GM12872 (cell line): ENCODE data around the gene ASCC2.

Experiments
- TF ChIP-seq, protein P1 (sequence below): IDR thresholded peaks from 3 replicates; pipeline ENCODE4 v1.5.1; 2011; ENCODE audit warnings: low read depth, mild to moderate bottlenecking, low read length, moderate library complexity; ENCODE audit not compliant: insufficient read depth

ASCC2 gene

DNA sequence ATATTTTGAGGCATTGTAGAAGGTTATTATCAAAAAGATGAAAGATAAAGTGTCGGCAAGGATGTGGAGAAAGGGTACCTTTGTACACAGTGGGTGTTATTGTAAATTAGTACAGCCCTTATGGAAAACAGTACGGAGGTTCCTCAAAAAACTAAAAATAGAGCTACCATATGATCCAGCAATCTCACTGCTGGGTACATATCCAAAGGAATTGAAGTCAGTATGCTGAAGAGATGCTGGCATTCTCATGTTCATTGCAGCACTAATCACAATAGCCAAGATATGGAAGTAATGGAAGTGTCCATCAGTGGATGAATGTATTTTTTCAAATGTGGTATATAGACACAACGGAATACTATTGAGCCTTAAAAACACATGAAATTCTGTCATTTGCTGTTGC is 29.8 kb upstream of the ASCC2 start:
- TF ChIP-seq, protein P1, sequence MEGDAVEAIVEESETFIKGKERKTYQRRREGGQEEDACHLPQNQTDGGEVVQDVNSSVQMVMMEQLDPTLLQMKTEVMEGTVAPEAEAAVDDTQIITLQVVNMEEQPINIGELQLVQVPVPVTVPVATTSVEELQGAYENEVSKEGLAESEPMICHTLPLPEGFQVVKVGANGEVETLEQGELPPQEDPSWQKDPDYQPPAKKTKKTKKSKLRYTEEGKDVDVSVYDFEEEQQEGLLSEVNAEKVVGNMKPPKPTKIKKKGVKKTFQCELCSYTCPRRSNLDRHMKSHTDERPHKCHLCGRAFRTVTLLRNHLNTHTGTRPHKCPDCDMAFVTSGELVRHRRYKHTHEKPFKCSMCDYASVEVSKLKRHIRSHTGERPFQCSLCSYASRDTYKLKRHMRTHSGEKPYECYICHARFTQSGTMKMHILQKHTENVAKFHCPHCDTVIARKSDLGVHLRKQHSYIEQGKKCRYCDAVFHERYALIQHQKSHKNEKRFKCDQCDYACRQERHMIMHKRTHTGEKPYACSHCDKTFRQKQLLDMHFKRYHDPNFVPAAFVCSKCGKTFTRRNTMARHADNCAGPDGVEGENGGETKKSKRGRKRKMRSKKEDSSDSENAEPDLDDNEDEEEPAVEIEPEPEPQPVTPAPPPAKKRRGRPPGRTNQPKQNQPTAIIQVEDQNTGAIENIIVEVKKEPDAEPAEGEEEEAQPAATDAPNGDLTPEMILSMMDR, result no peak

DNA sequence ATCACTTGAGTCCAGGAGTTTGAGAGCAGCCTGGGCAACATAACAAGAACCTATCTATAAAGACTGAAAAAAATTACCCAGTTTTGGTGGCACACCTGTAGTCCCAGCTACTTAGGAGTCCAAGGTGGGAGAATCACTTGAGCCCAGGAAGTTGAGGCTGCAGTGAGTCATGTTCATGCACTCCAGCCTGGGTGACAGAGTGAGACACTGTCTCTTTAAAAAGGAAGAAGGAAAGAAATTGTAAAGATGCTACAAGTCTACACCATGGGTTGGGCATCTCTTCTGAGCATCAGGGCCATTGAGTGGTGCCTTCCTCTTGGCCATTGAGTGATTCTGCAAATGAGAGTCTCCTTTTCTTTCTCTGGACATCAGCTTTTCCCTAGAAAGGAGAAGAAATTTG is 29.2 kb upstream of the ASCC2 start:
- TF ChIP-seq, protein P1, result no peak

DNA sequence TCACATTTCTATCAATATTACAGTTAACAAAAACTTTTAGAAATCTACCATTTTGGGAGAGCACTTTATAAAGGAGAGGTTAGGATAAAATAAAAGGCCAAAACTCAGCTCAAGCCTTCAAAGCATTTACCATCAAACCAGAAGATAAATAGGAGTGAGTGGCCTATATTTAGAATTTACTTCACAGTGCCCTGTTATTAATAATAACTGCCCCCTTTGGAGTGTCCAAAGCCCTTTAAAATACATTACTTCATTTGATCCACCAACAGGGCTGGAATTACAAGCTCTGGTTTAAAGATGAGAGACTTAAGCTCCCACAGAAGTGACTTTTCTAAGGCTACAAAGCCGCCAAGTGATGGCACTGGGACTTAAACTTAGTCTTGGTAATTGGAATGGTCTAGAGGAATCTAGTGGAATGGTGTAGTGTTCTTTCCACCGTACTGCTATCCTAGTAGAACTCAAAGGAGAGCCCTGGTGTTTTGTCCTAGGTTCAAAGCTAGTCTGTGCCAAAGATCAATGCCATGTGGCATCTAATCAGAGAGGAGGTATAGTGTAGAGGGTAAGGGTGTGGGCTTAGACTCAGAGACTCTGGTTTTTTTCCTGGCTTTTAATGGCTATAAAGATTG is 23.7 kb upstream of the ASCC2 start:
- TF ChIP-seq, protein P1, result no peak

DNA sequence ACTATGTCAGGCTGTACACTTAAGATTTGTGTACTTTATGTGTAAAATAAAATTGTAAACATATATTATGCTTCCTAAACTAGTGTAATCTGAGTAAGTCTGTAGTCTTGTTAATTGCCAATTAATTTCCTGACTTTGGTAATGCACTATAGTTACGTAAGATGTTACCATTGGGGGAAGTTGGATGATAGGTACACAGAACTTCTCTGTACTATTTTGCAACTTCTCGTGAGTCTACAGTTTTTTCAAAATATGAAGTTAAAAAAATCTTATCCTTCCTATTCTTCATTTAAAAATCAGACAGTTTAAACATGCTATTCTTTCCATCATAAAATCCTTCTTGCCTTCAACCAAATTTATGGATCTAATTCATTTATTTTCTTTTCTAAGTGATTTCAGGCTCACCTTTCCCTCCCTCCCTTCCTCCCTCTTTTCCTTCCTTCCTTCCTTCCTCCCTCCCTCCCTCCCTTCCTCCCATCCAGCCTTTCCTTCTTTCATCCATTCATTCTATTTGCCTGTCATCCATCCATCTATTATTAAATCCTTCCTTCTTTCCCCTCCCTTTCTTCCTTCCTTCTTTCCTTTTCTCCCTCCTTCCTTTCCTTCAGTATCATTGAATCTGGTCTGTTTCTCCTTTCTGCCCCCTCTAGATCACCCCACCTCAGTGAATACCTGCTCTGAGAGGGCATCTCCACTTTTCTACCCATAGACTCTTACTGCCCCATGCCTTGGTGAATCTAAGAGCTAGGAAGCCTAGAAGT is 22.1 kb upstream of the ASCC2 start:
- TF ChIP-seq, protein P1, result no peak

DNA sequence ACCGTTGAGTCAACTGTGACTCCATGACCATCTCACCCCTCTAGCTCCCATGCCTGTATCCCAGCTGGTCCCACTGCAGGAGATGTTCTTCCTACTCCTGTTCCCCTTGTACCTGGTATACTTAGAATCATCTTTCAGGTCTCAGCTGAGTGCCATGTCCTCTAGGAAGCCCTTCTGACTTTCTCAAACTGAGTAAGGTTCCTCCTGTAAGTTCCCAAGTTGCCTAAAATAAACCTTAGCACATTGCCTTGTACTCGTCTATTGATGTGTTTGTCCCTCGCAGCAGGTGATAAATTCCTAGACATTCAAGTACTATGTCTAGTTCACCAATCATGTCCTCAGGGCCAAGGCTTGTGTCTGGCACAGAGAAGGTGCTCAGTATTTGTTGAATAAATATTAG is 18.4 kb upstream of the ASCC2 start:
- TF ChIP-seq, protein P1, result no peak

DNA sequence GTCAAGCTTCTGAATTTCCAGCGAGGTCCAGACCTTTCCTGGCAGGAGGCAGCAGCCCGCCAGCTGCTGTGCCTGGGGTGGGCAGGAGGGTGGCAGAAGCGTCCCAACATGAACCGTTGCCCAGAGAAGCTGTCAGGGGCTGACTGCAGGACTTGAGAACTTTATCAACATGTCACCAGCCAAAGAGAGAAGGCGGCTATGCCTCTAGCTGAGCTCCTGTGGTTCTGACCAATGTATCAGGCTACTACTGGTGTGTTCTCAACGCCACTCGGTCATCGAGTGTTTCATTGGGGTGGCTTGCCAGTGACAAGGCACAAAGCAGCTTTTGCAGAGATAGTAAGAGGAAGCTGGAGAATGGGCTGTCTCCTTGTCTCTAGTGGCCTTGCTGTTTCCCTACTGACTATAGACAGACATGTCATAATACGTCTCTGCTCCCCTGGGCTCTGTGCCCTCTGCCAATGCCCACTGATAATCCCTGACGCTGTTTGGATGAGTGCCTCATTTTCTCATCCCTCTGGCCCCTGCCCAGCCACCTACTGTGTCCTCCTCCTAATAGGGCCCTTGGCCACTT is 17.6 kb upstream of the ASCC2 start:
- TF ChIP-seq, protein P1, result no peak

DNA sequence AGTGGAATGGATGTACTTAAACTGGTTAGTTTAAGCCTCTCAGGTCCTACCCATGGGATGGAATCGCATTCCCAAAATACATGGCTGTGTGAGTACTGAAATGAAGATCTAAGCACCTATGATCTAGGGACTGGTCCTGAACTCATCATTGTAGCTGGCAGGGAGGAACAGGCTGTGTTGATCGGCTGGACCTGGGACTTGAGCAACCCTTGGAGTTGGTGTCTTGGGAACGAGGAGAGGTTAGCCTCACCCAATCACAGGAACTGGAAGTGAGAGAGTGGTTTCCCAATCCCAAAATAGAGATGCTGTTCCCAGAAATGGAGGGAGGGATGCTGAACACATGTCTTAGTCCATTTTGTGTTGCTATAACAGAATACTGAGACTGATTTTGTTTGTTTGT is 16.4 kb upstream of the ASCC2 start:
- TF ChIP-seq, protein P1, result no peak
